Esophagus squamous epithelium (tissue), 4 donors: Measurements from ENCODE around the gene ANKLE2.

Experiments used
- CTCF ChIP-seq, 6 experiments: fragments of 450-650 bp in 4 of 6; fragments of 200-600 bp in 2 of 6; sonication (generic) in 2 of 6; IDR thresholded peaks; one replicate each; pipeline ENCODE4 v1.5.1; 2016 to 2019; ENCODE audit warnings: antibody characterized with exemption in 6 of 6, mild to moderate bottlenecking in 4 of 6, moderate library complexity in 4 of 6
- POLR2A ChIP-seq, 4 donors: fragments of 450-650 bp; IDR thresholded peaks; one replicate each; pipeline ENCODE4 v1.6.1; 2017; ENCODE audit warnings: antibody characterized with exemption in 4 of 4, mild to moderate bottlenecking in 4 of 4, moderate library complexity in 3 of 4

- TF ChIP-seq POLR2A (IDR thresholded peaks at IDR 0.05) (no peak), CTCF (IDR thresholded peaks at IDR 0.05) (no peak)
Measured at GRCh38 chr12:132754160-132754932, 7.3 kb downstream of the ANKLE2 start.
